ENCODE data around the gene BIVM. TPM values are rescaled to one million over a fixed set of nuclear protein-coding genes. Genes with fewer than 3 reads are reported as not detected.

Gene BIVM
- total RNA-seq, 3 donors from 2014 or later (not counting 1 experiment from before 2014, with no cell fraction given) = 16.7 to 31.6 (median 21.2) TPM

GRCh38 chr13:102814025-102814607 is 15.2 kb downstream of the BIVM start:
- H3K9me3 ChIP-seq (ENCODE audit: control insufficient read depth, insufficient read depth, low read length) = no peaks in the 10 kb centered on the region
- 81% methylated on average over 7 of the region's 7 CpGs for WGBS (ENCODE audit: insufficient coverage)
- Mint-ChIP-seq H3K9me3 (no peaks in the 10 kb centered on the region), H3K4me3 (no peak overlapping the region), H3K36me3 (peaks cover 9% of the 10 kb centered on the region), H3K4me1 (peaks cover 19 to 20% of the 10 kb centered on the region in 2 donors), H3K27ac (peak overlapping the region in 1 of 2 donors; percentile 10), H3K27me3 (ENCODE audit: low read depth in 2 of 2) (no peaks in the 10 kb centered on the region)
- no peaks in the 10 kb centered on the region for H3K27me3 ChIP-seq (ENCODE audit: control insufficient read depth, insufficient read depth, low read length)
- H3K27ac ChIP-seq (ENCODE audit: low read length) = no peak overlapping the region
- no peak overlapping the region for H3K4me3 ChIP-seq (ENCODE audit: low read length)
- TF ChIP-seq, protein P1, sequence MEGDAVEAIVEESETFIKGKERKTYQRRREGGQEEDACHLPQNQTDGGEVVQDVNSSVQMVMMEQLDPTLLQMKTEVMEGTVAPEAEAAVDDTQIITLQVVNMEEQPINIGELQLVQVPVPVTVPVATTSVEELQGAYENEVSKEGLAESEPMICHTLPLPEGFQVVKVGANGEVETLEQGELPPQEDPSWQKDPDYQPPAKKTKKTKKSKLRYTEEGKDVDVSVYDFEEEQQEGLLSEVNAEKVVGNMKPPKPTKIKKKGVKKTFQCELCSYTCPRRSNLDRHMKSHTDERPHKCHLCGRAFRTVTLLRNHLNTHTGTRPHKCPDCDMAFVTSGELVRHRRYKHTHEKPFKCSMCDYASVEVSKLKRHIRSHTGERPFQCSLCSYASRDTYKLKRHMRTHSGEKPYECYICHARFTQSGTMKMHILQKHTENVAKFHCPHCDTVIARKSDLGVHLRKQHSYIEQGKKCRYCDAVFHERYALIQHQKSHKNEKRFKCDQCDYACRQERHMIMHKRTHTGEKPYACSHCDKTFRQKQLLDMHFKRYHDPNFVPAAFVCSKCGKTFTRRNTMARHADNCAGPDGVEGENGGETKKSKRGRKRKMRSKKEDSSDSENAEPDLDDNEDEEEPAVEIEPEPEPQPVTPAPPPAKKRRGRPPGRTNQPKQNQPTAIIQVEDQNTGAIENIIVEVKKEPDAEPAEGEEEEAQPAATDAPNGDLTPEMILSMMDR (IDR thresholded peaks at IDR 0.05) = no peak
- H3K4me1 ChIP-seq (ENCODE audit: control insufficient read depth, insufficient read depth, low read length) = no peaks in the 10 kb centered on the region
- DNase-seq (no peak), ATAC-seq (no peak)
- peaks cover 13% of the 10 kb centered on the region for H3K36me3 ChIP-seq (ENCODE audit: control insufficient read depth, insufficient read depth, low read length)
- intact Hi-C loops (cut with micrococcal nuclease) = no loop called here

DNA sequence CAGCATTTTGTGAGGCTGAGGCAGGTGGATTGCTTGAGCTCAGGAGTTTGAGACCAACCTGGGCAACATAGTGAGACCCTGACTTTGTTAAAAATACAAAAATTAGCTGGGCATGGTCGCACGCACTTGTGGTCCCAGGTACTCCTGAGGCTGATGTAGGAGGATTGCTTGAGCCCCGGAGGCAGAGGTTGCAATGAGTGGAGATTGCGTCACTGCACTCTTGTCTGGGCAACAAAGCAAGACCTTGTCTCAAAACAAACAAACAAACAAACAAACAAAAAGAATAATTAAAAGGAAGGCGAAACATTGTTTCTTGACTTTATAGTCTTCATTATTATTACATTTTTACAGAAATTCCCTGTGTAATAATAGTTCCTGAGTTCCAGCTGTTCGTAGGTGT is 15.9 kb downstream of the BIVM start:
- Mint-ChIP-seq H3K4me1 (peaks cover 17 to 18% of the 10 kb centered on the region in 2 donors), H3K4me3 (no peak overlapping the region), H3K36me3 (peaks cover 9% of the 10 kb centered on the region), H3K27me3 (ENCODE audit: low read depth in 2 of 2) (no peaks in the 10 kb centered on the region), H3K9me3 (no peaks in the 10 kb centered on the region), H3K27ac (no peak overlapping the region)
- TF ChIP-seq, protein P1 (IDR thresholded peaks at IDR 0.05) = no peak
- H3K9me3 ChIP-seq (ENCODE audit: control insufficient read depth, insufficient read depth, low read length) = no peaks in the 10 kb centered on the region
- 99% methylated on average over 5 of the region's 6 CpGs for WGBS (ENCODE audit: insufficient coverage)
- H3K4me1 ChIP-seq (ENCODE audit: control insufficient read depth, insufficient read depth, low read length) = no peaks in the 10 kb centered on the region
- ATAC-seq (no peak), DNase-seq (no peak)
- intact Hi-C loops (cut with micrococcal nuclease) = no loop called here
- H3K27ac ChIP-seq (ENCODE audit: low read length) = no peak overlapping the region
- H3K27me3 ChIP-seq (ENCODE audit: control insufficient read depth, insufficient read depth, low read length) = no peaks in the 10 kb centered on the region
- H3K36me3 ChIP-seq (ENCODE audit: control insufficient read depth, insufficient read depth, low read length) = peaks cover 13% of the 10 kb centered on the region
- no peak overlapping the region for H3K4me3 ChIP-seq (ENCODE audit: low read length)

- Mint-ChIP-seq H3K27me3 (ENCODE audit: low read depth in 2 of 2) (no peaks in the 10 kb centered on the region), H3K27ac (no peak overlapping the region), H3K4me1 (peaks cover 13 to 14% of the 10 kb centered on the region in 2 donors), H3K4me3 (no peak overlapping the region), H3K36me3 (peaks cover 9% of the 10 kb centered on the region), H3K9me3 (no peaks in the 10 kb centered on the region)
- Histone ChIP-seq H3K27ac (ENCODE audit: low read length) (no peak overlapping the region), H3K27me3 (ENCODE audit: control insufficient read depth, insufficient read depth, low read length) (no peaks in the 10 kb centered on the region), H3K9me3 (ENCODE audit: control insufficient read depth, insufficient read depth, low read length) (no peaks in the 10 kb centered on the region), H3K36me3 (ENCODE audit: control insufficient read depth, insufficient read depth, low read length) (peaks cover 13% of the 10 kb centered on the region), H3K4me3 (ENCODE audit: low read length) (no peak overlapping the region), H3K4me1 (ENCODE audit: control insufficient read depth, insufficient read depth, low read length) (no peaks in the 10 kb centered on the region)
- ATAC-seq (no peak), DNase-seq (no peak)
- 97% methylated on average over 3 of the region's 5 CpGs for WGBS (ENCODE audit: insufficient coverage)
- intact Hi-C loops (cut with micrococcal nuclease) = no loop called here
- TF ChIP-seq, protein P1 (IDR thresholded peaks at IDR 0.05) = no peak
Observed at GRCh38 chr13:102815788-102816187, 16.9 kb downstream of the BIVM start.

DNA sequence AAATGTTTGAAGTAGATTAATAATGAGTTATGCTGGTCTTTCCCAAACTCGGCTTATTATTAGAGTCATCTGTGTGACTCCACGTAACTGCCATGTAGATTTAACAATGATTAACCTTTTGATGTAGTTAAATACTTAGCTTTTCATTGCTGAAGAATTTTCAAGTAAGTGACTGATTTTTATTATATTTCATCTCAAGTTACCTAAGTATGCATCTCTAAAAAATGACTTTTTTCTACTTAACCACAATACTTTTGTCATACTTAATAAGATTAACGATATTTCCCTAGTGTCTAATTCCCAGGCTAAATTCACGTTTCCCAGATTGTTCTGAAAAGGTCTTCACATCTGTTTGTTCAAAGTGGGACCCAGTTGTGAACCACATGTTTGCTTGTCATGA is 17.8 kb downstream of the BIVM start:
- no peaks in the 10 kb centered on the region for H3K4me1 ChIP-seq (ENCODE audit: control insufficient read depth, insufficient read depth, low read length)
- no peak overlapping the region for H3K4me3 ChIP-seq (ENCODE audit: low read length)
- TF ChIP-seq, protein P1 (IDR thresholded peaks at IDR 0.05) = no peak
- intact Hi-C loops (cut with micrococcal nuclease) = no loop called here
- WGBS (ENCODE audit: insufficient coverage) = 96% methylated on average over 3 of the region's 4 CpGs
- ATAC-seq = no peak
- H3K4me3 Mint-ChIP-seq = no peak overlapping the region
- H3K27ac Mint-ChIP-seq = no peak overlapping the region
- no peak overlapping the region for H3K27ac ChIP-seq (ENCODE audit: low read length)
- H3K27me3 ChIP-seq (ENCODE audit: control insufficient read depth, insufficient read depth, low read length) = no peaks in the 10 kb centered on the region
- H3K9me3 Mint-ChIP-seq = no peaks in the 10 kb centered on the region
- H3K4me1 Mint-ChIP-seq = peaks cover 13 to 14% of the 10 kb centered on the region in 2 donors
- DNase-seq = no peak
- peaks cover 18% of the 10 kb centered on the region for H3K36me3 ChIP-seq (ENCODE audit: control insufficient read depth, insufficient read depth, low read length)
- peaks cover 8% of the 10 kb centered on the region for H3K36me3 Mint-ChIP-seq
- H3K27me3 Mint-ChIP-seq (ENCODE audit: low read depth in 2 of 2) = no peaks in the 10 kb centered on the region
- H3K9me3 ChIP-seq (ENCODE audit: control insufficient read depth, insufficient read depth, low read length) = no peaks in the 10 kb centered on the region
